ENCODE data around the gene RFTN1. TPM values are rescaled to one million over a fixed set of nuclear protein-coding genes. Genes with fewer than 3 reads are reported as not detected.

RFTN1 gene
- total and polyA plus RNA-seq, 2 donors from 2014 or later: 15.3 to 34.1 TPM

DNA sequence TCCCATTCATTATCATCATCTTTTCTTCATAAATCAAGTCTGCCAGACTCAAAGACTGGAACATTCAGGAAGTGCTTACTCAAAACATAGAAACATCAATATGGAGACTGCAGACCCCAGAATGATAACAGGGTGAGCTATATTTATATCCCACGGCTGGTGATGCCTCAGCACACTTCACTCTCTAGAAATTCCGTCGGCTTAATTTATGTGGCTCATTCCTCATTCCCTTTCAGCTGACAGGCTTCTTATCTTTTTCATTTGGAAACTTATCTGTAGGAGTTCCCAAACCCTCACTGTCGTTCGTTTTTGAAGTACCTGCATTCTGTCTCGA lies 45.5 kb downstream of the RFTN1 start:
- TF ChIP-seq, protein P1, sequence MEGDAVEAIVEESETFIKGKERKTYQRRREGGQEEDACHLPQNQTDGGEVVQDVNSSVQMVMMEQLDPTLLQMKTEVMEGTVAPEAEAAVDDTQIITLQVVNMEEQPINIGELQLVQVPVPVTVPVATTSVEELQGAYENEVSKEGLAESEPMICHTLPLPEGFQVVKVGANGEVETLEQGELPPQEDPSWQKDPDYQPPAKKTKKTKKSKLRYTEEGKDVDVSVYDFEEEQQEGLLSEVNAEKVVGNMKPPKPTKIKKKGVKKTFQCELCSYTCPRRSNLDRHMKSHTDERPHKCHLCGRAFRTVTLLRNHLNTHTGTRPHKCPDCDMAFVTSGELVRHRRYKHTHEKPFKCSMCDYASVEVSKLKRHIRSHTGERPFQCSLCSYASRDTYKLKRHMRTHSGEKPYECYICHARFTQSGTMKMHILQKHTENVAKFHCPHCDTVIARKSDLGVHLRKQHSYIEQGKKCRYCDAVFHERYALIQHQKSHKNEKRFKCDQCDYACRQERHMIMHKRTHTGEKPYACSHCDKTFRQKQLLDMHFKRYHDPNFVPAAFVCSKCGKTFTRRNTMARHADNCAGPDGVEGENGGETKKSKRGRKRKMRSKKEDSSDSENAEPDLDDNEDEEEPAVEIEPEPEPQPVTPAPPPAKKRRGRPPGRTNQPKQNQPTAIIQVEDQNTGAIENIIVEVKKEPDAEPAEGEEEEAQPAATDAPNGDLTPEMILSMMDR (IDR thresholded peaks at IDR 0.05; ENCODE audit: borderline replicate concordance, extremely low read depth, insufficient read depth): no peak
- H3K4me1 ChIP-seq (ENCODE audit: control insufficient read depth in 2 of 3, insufficient read depth in 2 of 3, low read depth in 1 of 3, low read length in 3 of 3): peaks cover 4% of the 10 kb centered on the region in 3 donors
- H3K27ac ChIP-seq (ENCODE audit: low read depth in 2 of 2, low read length in 2 of 2): peak overlapping the region in 1 of 2 donors; percentile 42
- no peak overlapping the region for H3K9ac ChIP-seq (ENCODE audit: low read length in 3 of 3)
- FAIRE-seq (no peak), DNase-seq (no peak)
- intact Hi-C loops (cut with DNase I): no loop called here
- H3K27me3 ChIP-seq (ENCODE audit: control insufficient read depth, insufficient read depth, low read length): no peaks in the 10 kb centered on the region
- H3K9me3 ChIP-seq (ENCODE audit: control insufficient read depth in 2 of 3, insufficient read depth in 1 of 3, low read length in 3 of 3): no peaks in the 10 kb centered on the region
- H3K4me3 ChIP-seq (ENCODE audit: low read length in 3 of 3): no peak overlapping the region
- no peaks in the 10 kb centered on the region for H3K36me3 ChIP-seq (ENCODE audit: control insufficient read depth in 2 of 3, insufficient read depth in 3 of 3, low read length in 3 of 3)

DNA sequence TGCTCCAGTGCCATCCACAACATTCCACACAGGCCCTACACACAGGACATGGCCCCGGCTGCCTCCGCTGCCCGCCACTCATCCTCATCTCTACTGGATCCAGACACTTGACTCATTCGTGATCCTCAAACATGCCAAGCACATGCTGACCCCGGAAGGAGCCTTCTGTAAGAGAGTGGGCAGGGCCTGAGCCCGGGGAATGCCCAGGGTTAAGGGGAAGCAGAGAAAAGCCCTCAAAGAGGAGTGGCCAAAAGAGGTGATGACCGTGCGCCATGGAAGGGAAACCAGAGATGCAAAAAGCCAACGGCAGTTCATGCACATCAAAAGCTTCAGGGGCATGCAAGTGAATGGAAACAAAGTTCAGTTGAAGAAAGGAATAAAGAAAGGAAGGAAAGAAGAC lies 46.1 kb downstream of the RFTN1 start:
- Histone ChIP-seq H3K4me3 (ENCODE audit: low read length in 3 of 3) (no peak overlapping the region), H3K27ac (ENCODE audit: low read depth in 2 of 2, low read length in 2 of 2) (no peak overlapping the region), H3K36me3 (ENCODE audit: control insufficient read depth in 2 of 3, insufficient read depth in 3 of 3, low read length in 3 of 3) (no peaks in the 10 kb centered on the region), H3K4me1 (ENCODE audit: control insufficient read depth in 2 of 3, insufficient read depth in 2 of 3, low read depth in 1 of 3, low read length in 3 of 3) (peaks cover 4% of the 10 kb centered on the region in 3 donors), H3K27me3 (ENCODE audit: control insufficient read depth, insufficient read depth, low read length) (no peaks in the 10 kb centered on the region), H3K9ac (ENCODE audit: low read length in 3 of 3) (no peak overlapping the region), H3K9me3 (ENCODE audit: control insufficient read depth in 2 of 3, insufficient read depth in 1 of 3, low read length in 3 of 3) (no peaks in the 10 kb centered on the region)
- TF ChIP-seq, protein P1 (IDR thresholded peaks at IDR 0.05; ENCODE audit: borderline replicate concordance, extremely low read depth, insufficient read depth): no peak
- intact Hi-C loops (cut with DNase I): no loop called here
- no peak for DNase-seq
- FAIRE-seq: no peak

DNA sequence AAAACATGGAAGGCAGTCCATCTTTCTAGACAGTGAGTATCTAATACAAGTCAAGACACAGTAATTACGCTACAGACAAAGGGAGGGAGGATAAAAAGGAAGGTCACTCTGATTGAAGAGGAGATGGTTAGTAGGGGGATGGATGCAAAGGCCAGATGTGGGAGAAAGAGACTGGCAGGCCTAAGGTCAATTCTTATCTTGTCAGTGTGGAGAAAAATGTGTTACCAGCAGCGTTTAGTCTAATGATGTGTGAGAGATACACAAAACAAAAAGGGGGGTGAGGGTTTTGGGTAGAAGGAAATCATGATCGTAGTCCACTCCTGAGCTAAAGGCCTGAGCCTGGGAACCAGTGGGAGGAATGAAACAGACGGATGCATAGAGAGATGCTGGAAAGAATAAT lies 46.7 kb downstream of the RFTN1 start:
- H3K9ac ChIP-seq (ENCODE audit: low read length in 3 of 3): no peak overlapping the region
- H3K36me3 ChIP-seq (ENCODE audit: control insufficient read depth in 2 of 3, insufficient read depth in 3 of 3, low read length in 3 of 3): no peaks in the 10 kb centered on the region
- DNase-seq (no peak), FAIRE-seq (no peak)
- H3K27me3 ChIP-seq (ENCODE audit: control insufficient read depth, insufficient read depth, low read length): no peaks in the 10 kb centered on the region
- H3K9me3 ChIP-seq (ENCODE audit: control insufficient read depth in 2 of 3, insufficient read depth in 1 of 3, low read length in 3 of 3): no peaks in the 10 kb centered on the region
- TF ChIP-seq, protein P1 (IDR thresholded peaks at IDR 0.05; ENCODE audit: borderline replicate concordance, extremely low read depth, insufficient read depth): no peak
- H3K27ac ChIP-seq (ENCODE audit: low read depth in 2 of 2, low read length in 2 of 2): no peak overlapping the region
- peaks cover 4% of the 10 kb centered on the region in 3 donors for H3K4me1 ChIP-seq (ENCODE audit: control insufficient read depth in 2 of 3, insufficient read depth in 2 of 3, low read depth in 1 of 3, low read length in 3 of 3)
- H3K4me3 ChIP-seq (ENCODE audit: low read length in 3 of 3): no peak overlapping the region
- intact Hi-C loops (cut with DNase I): no loop called here

DNA sequence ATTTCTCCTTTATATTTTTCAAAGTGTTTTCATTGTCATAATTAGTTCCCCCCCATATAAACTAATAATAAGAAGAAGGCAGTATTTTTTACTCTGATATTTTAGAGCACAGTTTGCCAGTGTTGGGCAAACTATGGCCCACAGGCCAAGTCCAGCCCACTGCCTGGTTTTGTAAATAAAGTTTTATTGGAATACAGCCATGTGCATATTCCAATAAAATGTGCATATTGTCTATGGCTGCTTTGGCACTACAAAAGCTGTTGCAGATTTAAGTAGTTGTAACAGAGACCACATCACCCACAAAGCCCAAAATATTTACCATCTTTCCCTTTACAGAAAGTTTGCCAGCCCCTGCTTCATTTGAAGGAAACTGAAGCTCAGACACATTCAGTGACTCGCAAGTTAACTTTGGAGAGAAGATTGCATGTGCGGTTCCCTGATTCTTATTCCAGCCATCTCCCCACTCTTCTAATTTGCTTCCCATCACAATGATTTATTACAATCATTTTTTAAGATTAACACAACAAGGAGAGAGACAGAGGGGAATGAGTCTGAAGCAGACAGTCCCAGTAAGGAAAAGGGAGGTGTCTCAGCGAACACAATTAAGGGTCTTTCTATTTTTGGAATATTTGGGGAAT lies 48.9 kb downstream of the RFTN1 start:
- intact Hi-C loops (cut with DNase I): no loop called here
- no peak overlapping the region for H3K4me3 ChIP-seq (ENCODE audit: low read length in 3 of 3)

More for the DNA sequence above, 48.9 kb downstream of the RFTN1 start:
- TF ChIP-seq, protein P1 (IDR thresholded peaks at IDR 0.05; ENCODE audit: borderline replicate concordance, extremely low read depth, insufficient read depth): no peak
- peak in 1 of 5 donors; percentile 20 for DNase-seq
- Histone ChIP-seq H3K9ac (ENCODE audit: low read length in 3 of 3) (no peak overlapping the region), H3K9me3 (ENCODE audit: control insufficient read depth in 2 of 3, insufficient read depth in 1 of 3, low read length in 3 of 3) (no peaks in the 10 kb centered on the region), H3K36me3 (ENCODE audit: control insufficient read depth in 2 of 3, insufficient read depth in 3 of 3, low read length in 3 of 3) (no peaks in the 10 kb centered on the region), H3K4me1 (ENCODE audit: control insufficient read depth in 2 of 3, insufficient read depth in 2 of 3, low read depth in 1 of 3, low read length in 3 of 3) (peaks cover 4% of the 10 kb centered on the region in 3 donors), H3K27me3 (ENCODE audit: control insufficient read depth, insufficient read depth, low read length) (no peaks in the 10 kb centered on the region), H3K27ac (ENCODE audit: low read depth in 2 of 2, low read length in 2 of 2) (no peak overlapping the region)
- no peak for FAIRE-seq
